ENCODE measurements around the gene ATG5.

Gene ATG5

DNA sequence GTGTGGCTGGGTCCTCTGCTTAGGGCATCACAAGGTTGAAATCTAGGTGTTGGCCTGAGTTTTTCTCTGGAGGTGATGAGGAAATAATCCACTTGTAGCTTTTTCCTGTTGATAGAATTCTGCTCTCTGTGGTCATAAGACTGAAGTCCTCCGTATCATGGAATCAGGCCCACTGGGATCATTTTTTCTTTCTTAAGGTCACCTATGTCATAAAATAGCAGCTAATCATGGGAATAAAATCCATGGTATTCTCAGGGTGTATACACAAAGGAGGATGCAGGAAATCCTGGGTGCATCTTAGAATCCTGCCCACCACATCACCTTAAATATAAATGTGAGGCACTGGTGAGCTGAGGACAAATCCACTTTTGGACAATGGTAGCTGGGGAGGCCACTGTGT, 166.7 kb downstream of the ATG5 start:
- Histone ChIP-seq H3K4me2 (ENCODE audit: low read length) (no peak overlapping the region), H3K4me3 (ENCODE audit: low read length) (no peak overlapping the region), H3K36me3 (ENCODE audit: control insufficient read depth, low read length) (no peaks in the 10 kb centered on the region), H3K9me3 (ENCODE audit: control insufficient read depth, insufficient read depth, low read length) (no peaks in the 10 kb centered on the region), H3K79me2 (ENCODE audit: control insufficient read depth, low read length) (no peaks in the 10 kb centered on the region), H4K20me1 (ENCODE audit: control insufficient read depth, insufficient read depth, low read depth, low read length) (no peaks in the 10 kb centered on the region), H3K27ac (ENCODE audit: low read depth, low read length) (no peak overlapping the region), H3K4me1 (ENCODE audit: control insufficient read depth, low read length) (no peaks in the 10 kb centered on the region), H3K9me2 (replicated peaks; ENCODE audit: control insufficient read depth, low read length) (no peaks in the 10 kb centered on the region), H3K27me3 (ENCODE audit: control insufficient read depth, low read length) (peaks cover 4% of the 10 kb centered on the region; the same call in 1 of the 2 replicates), H3F3A (ENCODE audit: control insufficient read depth, insufficient read depth) (no peaks in the 10 kb centered on the region)
- TF ChIP-seq EZH2phosphoT487 (IDR thresholded peaks at IDR 0.05; ENCODE audit: borderline replicate concordance, low read length): no peak
- TF ChIP-seq, protein P1, sequence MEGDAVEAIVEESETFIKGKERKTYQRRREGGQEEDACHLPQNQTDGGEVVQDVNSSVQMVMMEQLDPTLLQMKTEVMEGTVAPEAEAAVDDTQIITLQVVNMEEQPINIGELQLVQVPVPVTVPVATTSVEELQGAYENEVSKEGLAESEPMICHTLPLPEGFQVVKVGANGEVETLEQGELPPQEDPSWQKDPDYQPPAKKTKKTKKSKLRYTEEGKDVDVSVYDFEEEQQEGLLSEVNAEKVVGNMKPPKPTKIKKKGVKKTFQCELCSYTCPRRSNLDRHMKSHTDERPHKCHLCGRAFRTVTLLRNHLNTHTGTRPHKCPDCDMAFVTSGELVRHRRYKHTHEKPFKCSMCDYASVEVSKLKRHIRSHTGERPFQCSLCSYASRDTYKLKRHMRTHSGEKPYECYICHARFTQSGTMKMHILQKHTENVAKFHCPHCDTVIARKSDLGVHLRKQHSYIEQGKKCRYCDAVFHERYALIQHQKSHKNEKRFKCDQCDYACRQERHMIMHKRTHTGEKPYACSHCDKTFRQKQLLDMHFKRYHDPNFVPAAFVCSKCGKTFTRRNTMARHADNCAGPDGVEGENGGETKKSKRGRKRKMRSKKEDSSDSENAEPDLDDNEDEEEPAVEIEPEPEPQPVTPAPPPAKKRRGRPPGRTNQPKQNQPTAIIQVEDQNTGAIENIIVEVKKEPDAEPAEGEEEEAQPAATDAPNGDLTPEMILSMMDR (IDR thresholded peaks at IDR 0.05; ENCODE audit: low read depth, low read length, poor library complexity, severe bottlenecking): no peak

DNA sequence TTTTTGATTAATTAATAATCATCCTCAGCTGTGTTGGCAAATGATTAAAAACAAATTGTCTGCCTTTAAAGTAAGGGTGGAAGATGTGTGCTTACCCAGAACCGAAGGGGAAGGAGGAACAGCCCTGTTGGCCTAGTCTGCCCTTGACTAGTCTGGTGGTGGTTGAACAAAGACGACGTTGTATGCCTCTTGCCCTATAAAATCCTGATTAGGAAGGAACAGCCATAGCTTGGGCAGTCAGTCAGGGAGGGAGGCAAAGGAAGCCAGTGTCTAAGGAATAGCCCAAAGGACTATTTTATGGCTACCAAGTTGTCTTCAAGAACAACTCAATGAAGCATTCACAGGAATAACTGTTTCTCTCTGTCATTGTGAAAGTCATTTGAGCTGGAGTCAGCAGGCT, 168.7 kb downstream of the ATG5 start:
- no peaks in the 10 kb centered on the region for H3K36me3 ChIP-seq (ENCODE audit: control insufficient read depth, low read length)
- H3K27ac ChIP-seq (ENCODE audit: low read depth, low read length): no peak overlapping the region
- H3K4me1 ChIP-seq (ENCODE audit: control insufficient read depth, low read length): no peaks in the 10 kb centered on the region
- no peak overlapping the region for H3K4me2 ChIP-seq (ENCODE audit: low read length)
- no peaks in the 10 kb centered on the region for H3K9me3 ChIP-seq (ENCODE audit: control insufficient read depth, insufficient read depth, low read length)
- no peak overlapping the region for H3K4me3 ChIP-seq (ENCODE audit: low read length)
- no peaks in the 10 kb centered on the region for H3F3A ChIP-seq (ENCODE audit: control insufficient read depth, insufficient read depth)
- H4K20me1 ChIP-seq (ENCODE audit: control insufficient read depth, insufficient read depth, low read depth, low read length): no peaks in the 10 kb centered on the region
- H3K27me3 ChIP-seq (ENCODE audit: control insufficient read depth, low read length): peaks cover 4% of the 10 kb centered on the region; the same call in 1 of the 2 replicates
- H3K79me2 ChIP-seq (ENCODE audit: control insufficient read depth, low read length): no peaks in the 10 kb centered on the region
- H3K9me2 ChIP-seq (replicated peaks; ENCODE audit: control insufficient read depth, low read length): no peaks in the 10 kb centered on the region
- no peak for TF ChIP-seq EZH2phosphoT487 (IDR thresholded peaks at IDR 0.05; ENCODE audit: borderline replicate concordance, low read length)
- TF ChIP-seq, protein P1 (IDR thresholded peaks at IDR 0.05; ENCODE audit: low read depth, low read length, poor library complexity, severe bottlenecking): no peak

DNA sequence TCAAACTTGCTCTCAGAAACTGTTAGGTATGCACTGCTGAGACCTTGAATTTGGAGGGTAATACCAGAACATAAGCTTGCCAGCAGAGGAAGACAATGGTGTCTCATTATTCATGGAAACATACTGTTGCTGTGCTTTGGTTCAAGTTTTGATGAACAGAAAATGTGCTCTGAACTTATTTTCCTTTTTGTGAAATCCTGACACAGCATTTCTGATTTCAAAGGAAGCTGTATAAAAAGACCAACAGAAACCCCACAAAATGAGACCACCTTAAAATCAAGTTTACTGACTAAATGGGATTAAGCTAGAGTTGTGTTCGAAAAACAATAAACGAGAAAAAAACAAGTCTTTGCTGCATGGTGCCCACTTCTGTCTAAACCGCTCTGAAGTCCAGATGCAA, 169.1 kb downstream of the ATG5 start:
- Histone ChIP-seq H3K9me3 (ENCODE audit: control insufficient read depth, insufficient read depth, low read length) (no peaks in the 10 kb centered on the region), H3K36me3 (ENCODE audit: control insufficient read depth, low read length) (no peaks in the 10 kb centered on the region), H3F3A (ENCODE audit: control insufficient read depth, insufficient read depth) (no peaks in the 10 kb centered on the region), H3K27me3 (ENCODE audit: control insufficient read depth, low read length) (peaks cover 4% of the 10 kb centered on the region; the same call in 1 of the 2 replicates), H3K4me3 (ENCODE audit: low read length) (no peak overlapping the region), H3K4me1 (ENCODE audit: control insufficient read depth, low read length) (no peaks in the 10 kb centered on the region), H3K4me2 (ENCODE audit: low read length) (no peak overlapping the region), H3K9me2 (replicated peaks; ENCODE audit: control insufficient read depth, low read length) (no peaks in the 10 kb centered on the region), H3K27ac (ENCODE audit: low read depth, low read length) (no peak overlapping the region), H4K20me1 (ENCODE audit: control insufficient read depth, insufficient read depth, low read depth, low read length) (no peaks in the 10 kb centered on the region), H3K79me2 (ENCODE audit: control insufficient read depth, low read length) (no peaks in the 10 kb centered on the region)
- TF ChIP-seq, protein P1 (IDR thresholded peaks at IDR 0.05; ENCODE audit: low read depth, low read length, poor library complexity, severe bottlenecking): no peak
- no peak for TF ChIP-seq EZH2phosphoT487 (IDR thresholded peaks at IDR 0.05; ENCODE audit: borderline replicate concordance, low read length)

Data from DOHH2 (cell line).